Epithelial cell of proximal tubule (primary cell): ENCODE measurements around the gene SRSF8. TPM values are rescaled to one million over a fixed set of nuclear protein-coding genes. Genes with fewer than 3 reads are reported as not detected.

Experiments used
- DNase-seq: peaks from one replicate; pipeline ENCODE4 v3.0.0-alpha.2; 2011; ENCODE audit warnings: low read depth
- H3K4me3 ChIP-seq: 2 replicates; pipeline ENCODE4 v1.5.1; 2011; ENCODE audit warnings: low read depth, mild to moderate bottlenecking, low read length
- total RNA-seq: library from RNA; depleted of rRNA; stranded (reverse); fragments of >200 nt; gene quantifications from 2 replicates; pipeline ENCODE4 v1.2.3, GENCODE V29; 2015
- TF ChIP-seq, protein P1 (sequence below): conservative IDR thresholded peaks from 2 replicates; pipeline ENCODE4 v1.5.1; 2012; ENCODE audit warnings: low read depth, mild to moderate bottlenecking, low read length

The SRSF8 gene
- total RNA-seq, 1 donor from 2014 or later = 16.9 TPM

DNA sequence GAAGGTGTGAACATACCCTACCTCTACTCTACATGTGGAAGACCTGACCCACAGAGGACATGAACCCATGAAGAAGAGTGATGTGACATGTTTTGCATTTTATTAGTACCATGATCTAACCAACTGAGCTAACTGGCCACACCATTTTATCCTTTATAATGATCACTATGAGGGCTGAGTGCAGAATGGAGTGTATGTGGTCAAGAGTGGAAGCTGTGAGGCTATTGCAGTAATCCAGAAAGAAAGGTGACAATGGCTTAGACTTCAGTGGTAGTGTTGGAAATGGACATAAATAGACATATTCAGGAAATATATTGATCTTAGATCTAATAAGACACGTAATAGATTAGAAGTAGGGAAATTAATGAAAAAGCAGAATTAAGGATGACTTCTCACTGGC is 3.8 kb downstream of the SRSF8 start:
- TF ChIP-seq, protein P1, sequence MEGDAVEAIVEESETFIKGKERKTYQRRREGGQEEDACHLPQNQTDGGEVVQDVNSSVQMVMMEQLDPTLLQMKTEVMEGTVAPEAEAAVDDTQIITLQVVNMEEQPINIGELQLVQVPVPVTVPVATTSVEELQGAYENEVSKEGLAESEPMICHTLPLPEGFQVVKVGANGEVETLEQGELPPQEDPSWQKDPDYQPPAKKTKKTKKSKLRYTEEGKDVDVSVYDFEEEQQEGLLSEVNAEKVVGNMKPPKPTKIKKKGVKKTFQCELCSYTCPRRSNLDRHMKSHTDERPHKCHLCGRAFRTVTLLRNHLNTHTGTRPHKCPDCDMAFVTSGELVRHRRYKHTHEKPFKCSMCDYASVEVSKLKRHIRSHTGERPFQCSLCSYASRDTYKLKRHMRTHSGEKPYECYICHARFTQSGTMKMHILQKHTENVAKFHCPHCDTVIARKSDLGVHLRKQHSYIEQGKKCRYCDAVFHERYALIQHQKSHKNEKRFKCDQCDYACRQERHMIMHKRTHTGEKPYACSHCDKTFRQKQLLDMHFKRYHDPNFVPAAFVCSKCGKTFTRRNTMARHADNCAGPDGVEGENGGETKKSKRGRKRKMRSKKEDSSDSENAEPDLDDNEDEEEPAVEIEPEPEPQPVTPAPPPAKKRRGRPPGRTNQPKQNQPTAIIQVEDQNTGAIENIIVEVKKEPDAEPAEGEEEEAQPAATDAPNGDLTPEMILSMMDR = no peak
- no peak overlapping the region for H3K4me3 ChIP-seq
- DNase-seq = no peak

- TF ChIP-seq, protein P1 = no peak
- no peak overlapping the region for H3K4me3 ChIP-seq
- DNase-seq = no peak
Observed at GRCh38 chr11:95072948-95073347, 6.2 kb downstream of the SRSF8 start.

GRCh38 chr11:95074792-95075563 is 8.3 kb downstream of the SRSF8 start:
- peak; percentile 91 for DNase-seq

DNA sequence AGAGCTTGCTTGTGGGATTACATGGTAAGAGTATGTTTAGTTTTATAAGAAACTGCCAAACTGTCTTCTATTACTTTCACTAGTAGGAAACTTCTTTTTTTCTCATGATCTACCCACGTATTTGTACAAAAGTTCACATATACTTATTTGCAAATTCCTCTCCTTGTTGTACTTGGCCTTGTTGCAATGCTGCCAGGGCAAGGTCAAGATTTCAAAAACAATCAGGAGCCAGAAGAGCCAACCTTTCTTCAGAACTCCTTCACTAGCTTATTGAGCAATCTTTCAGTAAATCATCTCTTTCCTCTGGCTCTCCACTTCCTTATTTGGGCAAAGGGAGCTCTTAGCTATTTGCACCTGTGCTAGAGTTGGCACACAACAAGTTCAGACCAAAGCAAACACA is 9.7 kb downstream of the SRSF8 start:
- no peak overlapping the region for H3K4me3 ChIP-seq
- TF ChIP-seq, protein P1 = no peak
- DNase-seq = peak; percentile 98

More at GRCh38 chr11:95074792-95075563, 8.3 kb downstream of the SRSF8 start:
- H3K4me3 ChIP-seq = no peak overlapping the region
- TF ChIP-seq, protein P1 = no peak

GRCh38 chr11:95076981-95077380 is 10.3 kb downstream of the SRSF8 start:
- TF ChIP-seq, protein P1 = no peak
- DNase-seq = no peak
- no peak overlapping the region for H3K4me3 ChIP-seq

- H3K4me3 ChIP-seq = no peak overlapping the region
- no peak for DNase-seq
- TF ChIP-seq, protein P1 = no peak
Observed at GRCh38 chr11:95078526-95078925, 11.8 kb downstream of the SRSF8 start.

DNA sequence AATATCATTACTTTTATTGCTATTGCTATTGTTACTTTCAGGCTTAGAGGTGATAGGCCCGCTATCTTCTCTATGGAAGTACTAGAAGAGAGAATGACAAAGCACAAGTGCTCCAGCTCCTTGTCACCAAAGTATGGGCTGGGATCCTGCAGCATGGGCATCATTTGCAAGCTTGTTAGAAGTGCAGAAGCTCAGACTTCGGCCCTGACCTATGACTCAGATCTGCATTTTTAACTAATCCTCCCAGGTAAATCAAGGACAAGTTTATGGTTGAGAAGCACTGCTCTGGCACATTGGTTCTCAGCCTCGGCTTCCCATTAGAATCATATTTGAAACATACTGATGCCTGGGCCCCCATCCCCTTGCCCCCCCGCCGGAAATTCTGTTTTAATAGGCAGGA is 14.3 kb downstream of the SRSF8 start:
- DNase-seq = no peak
- H3K4me3 ChIP-seq = no peak overlapping the region
- TF ChIP-seq, protein P1 = no peak
